ENCODE results near the gene KLF15.

Gene KLF15

GRCh38 chr3:126306397-126306796 is 50.8 kb downstream of the KLF15 start:
- no peak for DNase-seq (ENCODE audit: low read depth, low spot score)

- DNase-seq (ENCODE audit: low read depth, low spot score) = no peak
These were observed 51.8 kb downstream of the KLF15 start for GRCh38 chr3:126305427-126305826.

GRCh38 chr3:126304704-126305103 is 52.5 kb downstream of the KLF15 start:
- DNase-seq (ENCODE audit: low read depth, low spot score) = no peak

GRCh38 chr3:126304291-126304690 is 52.9 kb downstream of the KLF15 start:
- DNase-seq (ENCODE audit: low read depth, low spot score) = no peak

GRCh38 chr3:126303272-126303671 is 53.9 kb downstream of the KLF15 start:
- DNase-seq (ENCODE audit: low read depth, low spot score) = no peak

GRCh38 chr3:126300761-126301481 is 56.3 kb downstream of the KLF15 start:
- DNase-seq (ENCODE audit: low read depth, low spot score) = no peak

GRCh38 chr3:126300001-126300760 is 57.0 kb downstream of the KLF15 start:
- no peak for DNase-seq (ENCODE audit: low read depth, low spot score)

GRCh38 chr3:126295407-126295939 is 61.7 kb downstream of the KLF15 start:
- DNase-seq (ENCODE audit: low read depth, low spot score) = no peak

GRCh38 chr3:126294211-126294808 is 62.9 kb downstream of the KLF15 start:
- no peak for DNase-seq (ENCODE audit: low read depth, low spot score)

- DNase-seq (ENCODE audit: low read depth, low spot score) = no peak
These were observed 63.7 kb downstream of the KLF15 start for GRCh38 chr3:126293370-126294082.
